HEK293 (cell line): ENCODE data around the gene PHRF1.
A peak's percentile ranks its signal among the peaks of the same experiment; 100 is the strongest.

Source experiments
- CTCF ChIP-seq: fragments of 450-650 bp; formaldehyde crosslinking; IDR thresholded peaks from 2 replicates; pipeline ENCODE4 v1.5.1; 2016; ENCODE audit warnings: missing biosample characterization, missing genetic modification characterization
- ELK4 ChIP-seq: IDR thresholded peaks from 2 replicates; pipeline ENCODE4 v1.6.1; 2011; ENCODE audit warnings: mild to moderate bottlenecking, low read depth, low read length, borderline replicate concordance
- OVOL3 ChIP-seq: fragments of 450-650 bp; formaldehyde crosslinking; IDR thresholded peaks from 2 replicates; pipeline ENCODE4 v1.5.1; 2016; ENCODE audit warnings: missing biosample characterization, missing genetic modification characterization
- PRDM4 ChIP-seq: fragments of 450-650 bp; formaldehyde crosslinking; IDR thresholded peaks from 2 replicates; pipeline ENCODE4 v1.5.1; 2017; ENCODE audit warnings: missing biosample characterization, missing genetic modification characterization
- REST ChIP-seq: fragments of 450-650 bp; formaldehyde crosslinking; IDR thresholded peaks from 2 replicates; pipeline ENCODE4 v1.5.1; 2016; ENCODE audit warnings: missing biosample characterization, missing genetic modification characterization
- SALL2 ChIP-seq: fragments of 450-650 bp; formaldehyde crosslinking; IDR thresholded peaks from 2 replicates; pipeline ENCODE4 v1.5.0; 2017; ENCODE audit warnings: missing biosample characterization, mild to moderate bottlenecking, missing genetic modification characterization, borderline replicate concordance
- SP7 ChIP-seq: fragments of 450-650 bp; formaldehyde crosslinking; IDR thresholded peaks from 2 replicates; pipeline ENCODE4 v1.5.1; 2016; ENCODE audit warnings: missing biosample characterization, missing genetic modification characterization
- ZNF10 ChIP-seq: fragments of 450-650 bp; formaldehyde crosslinking; IDR thresholded peaks from 2 replicates; pipeline ENCODE4 v1.5.1; 2017; ENCODE audit warnings: missing biosample characterization, missing genetic modification characterization
- ZNF121 ChIP-seq: fragments of 450-650 bp; formaldehyde crosslinking; IDR thresholded peaks from 2 replicates; pipeline ENCODE4 v1.5.1; 2016; ENCODE audit warnings: missing biosample characterization, missing genetic modification characterization
- ZNF140 ChIP-seq: fragments of 450-650 bp; formaldehyde crosslinking; IDR thresholded peaks from 2 replicates; pipeline ENCODE4 v1.5.1; 2016; ENCODE audit warnings: missing biosample characterization, missing genetic modification characterization
- ZNF146 ChIP-seq: fragments of 450-650 bp; formaldehyde crosslinking; IDR thresholded peaks from 2 replicates; pipeline ENCODE4 v1.5.1; 2016; ENCODE audit warnings: missing biosample characterization, missing genetic modification characterization
- ZNF184 ChIP-seq: fragments of 450-650 bp; IDR thresholded peaks from 2 replicates; pipeline ENCODE4 v1.5.1; 2018; ENCODE audit warnings: missing biosample characterization, mild to moderate bottlenecking, missing genetic modification characterization
- ZNF202 ChIP-seq: fragments of 450-650 bp; formaldehyde crosslinking; IDR thresholded peaks from 2 replicates; pipeline ENCODE4 v1.5.1; 2016; ENCODE audit warnings: missing biosample characterization, missing genetic modification characterization, borderline replicate concordance
- ZNF26 ChIP-seq: fragments of 450-650 bp; formaldehyde crosslinking; IDR thresholded peaks from 2 replicates; pipeline ENCODE4 v1.5.1; 2016; ENCODE audit warnings: missing biosample characterization, missing genetic modification characterization
- ZNF266 ChIP-seq: fragments of 450-650 bp; formaldehyde crosslinking; IDR thresholded peaks from 2 replicates; pipeline ENCODE4 v1.5.1; 2016; ENCODE audit warnings: missing biosample characterization, missing genetic modification characterization, low read depth
- ZNF350 ChIP-seq: fragments of 450-650 bp; formaldehyde crosslinking; IDR thresholded peaks from 2 replicates; pipeline ENCODE4 v1.5.0; 2017; ENCODE audit warnings: missing biosample characterization, mild to moderate bottlenecking, missing genetic modification characterization
- ZNF426 ChIP-seq: fragments of 450-650 bp; formaldehyde crosslinking; IDR thresholded peaks from 2 replicates; pipeline ENCODE4 v1.5.1; 2017; ENCODE audit warnings: missing biosample characterization, missing genetic modification characterization, mild to moderate bottlenecking, inconsistent platforms, moderate library complexity
- ZNF488 ChIP-seq: fragments of 450-650 bp; formaldehyde crosslinking; IDR thresholded peaks from 2 replicates; pipeline ENCODE4 v1.5.1; 2016; ENCODE audit warnings: missing biosample characterization, missing genetic modification characterization
- ZNF664 ChIP-seq: fragments of 450-650 bp; formaldehyde crosslinking; IDR thresholded peaks from 2 replicates; pipeline ENCODE4 v1.5.1; 2016; ENCODE audit warnings: missing biosample characterization, missing genetic modification characterization
- ZNF76 ChIP-seq: fragments of 450-650 bp; formaldehyde crosslinking; IDR thresholded peaks from 2 replicates; pipeline ENCODE4; 2016; ENCODE audit warnings: low read depth, missing biosample characterization, missing genetic modification characterization, borderline replicate concordance
- ZNF843 ChIP-seq: fragments of 450-650 bp; formaldehyde crosslinking; IDR thresholded peaks from 2 replicates; pipeline ENCODE4 v1.5.1; 2016; ENCODE audit warnings: missing biosample characterization, missing genetic modification characterization
- ZSCAN18 ChIP-seq: fragments of 450-650 bp; formaldehyde crosslinking; IDR thresholded peaks from 2 replicates; pipeline ENCODE4 v1.5.1; 2016; ENCODE audit warnings: missing biosample characterization, missing genetic modification characterization
- TF ChIP-seq, protein P1 (sequence below): fragments of 450-650 bp; formaldehyde crosslinking; IDR thresholded peaks from 2 replicates; pipeline ENCODE4 v1.5.1; 2016; ENCODE audit warnings: missing biosample characterization, missing genetic modification characterization
- TF ChIP-seq, protein P2 (sequence below): fragments of 450-650 bp; formaldehyde crosslinking; IDR thresholded peaks from 2 replicates; pipeline ENCODE4 v1.5.1; 2016; ENCODE audit warnings: missing biosample characterization, missing genetic modification characterization

Gene PHRF1

GRCh38 chr11:534396-535209 is 41.7 kb upstream of the PHRF1 start (continued):
- no peak for TF ChIP-seq ZSCAN18 (tag by site-specific recombination)
- no peak for TF ChIP-seq ZNF146 (tag by site-specific recombination)
- no peak for TF ChIP-seq PRDM4
- no peak for TF ChIP-seq SP7
- TF ChIP-seq ZNF76 (tag by site-specific recombination): peak; percentile 31; the same call in 1 of the 2 replicates
- TF ChIP-seq, protein P1, sequence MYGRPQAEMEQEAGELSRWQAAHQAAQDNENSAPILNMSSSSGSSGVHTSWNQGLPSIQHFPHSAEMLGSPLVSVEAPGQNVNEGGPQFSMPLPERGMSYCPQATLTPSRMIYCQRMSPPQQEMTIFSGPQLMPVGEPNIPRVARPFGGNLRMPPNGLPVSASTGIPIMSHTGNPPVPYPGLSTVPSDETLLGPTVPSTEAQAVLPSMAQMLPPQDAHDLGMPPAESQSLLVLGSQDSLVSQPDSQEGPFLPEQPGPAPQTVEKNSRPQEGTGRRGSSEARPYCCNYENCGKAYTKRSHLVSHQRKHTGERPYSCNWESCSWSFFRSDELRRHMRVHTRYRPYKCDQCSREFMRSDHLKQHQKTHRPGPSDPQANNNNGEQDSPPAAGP: peak; percentile 59; the same call in 1 of the 2 replicates
- no peak for TF ChIP-seq ZNF10 (tag by site-specific recombination)
- TF ChIP-seq REST: no peak
- TF ChIP-seq ZNF26: no peak
- no peak for TF ChIP-seq ZNF488 (tag by site-specific recombination)
- no peak for TF ChIP-seq ZNF843 (tag by site-specific recombination)
- no peak for TF ChIP-seq ELK4
- TF ChIP-seq ZNF426: no peak
- no peak for TF ChIP-seq ZNF184 (tag by site-specific recombination)
- TF ChIP-seq OVOL3 (tag by site-specific recombination): no peak
- no peak for TF ChIP-seq ZNF266 (tag by site-specific recombination)
- no peak for TF ChIP-seq ZNF664 (tag by site-specific recombination)
- peak; percentile 49; the same call in 1 of the 2 replicates for TF ChIP-seq CTCF (tag by site-specific recombination)
- no peak for TF ChIP-seq ZNF121
- no peak for TF ChIP-seq ZNF140 (tag by site-specific recombination)
- TF ChIP-seq, protein P2, sequence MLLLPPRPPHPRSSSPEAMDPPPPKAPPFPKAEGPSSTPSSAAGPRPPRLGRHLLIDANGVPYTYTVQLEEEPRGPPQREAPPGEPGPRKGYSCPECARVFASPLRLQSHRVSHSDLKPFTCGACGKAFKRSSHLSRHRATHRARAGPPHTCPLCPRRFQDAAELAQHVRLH (tag by site-specific recombination): no peak
- no peak for TF ChIP-seq ZNF350 (tag by site-specific recombination)
- TF ChIP-seq SALL2 (tag by site-specific recombination): no peak
- TF ChIP-seq ZNF202 (tag by site-specific recombination): no peak
